Stimulated activated CD4-positive, alpha-beta T cell treated with anti-CD3 and anti-CD28 coated beads, Interleukin-4, amount 100 ng/mL, for 1 hour (primary cell): ENCODE results near the gene JAK1.

Experiments used
- DNase-seq: peaks from one replicate; pipeline ENCODE4 v3.0.0-alpha.2; 2020

Gene JAK1

GRCh38 chr1:64887689-64888217, 78.6 kb downstream of the JAK1 start:
- DNase-seq, result no peak

DNA sequence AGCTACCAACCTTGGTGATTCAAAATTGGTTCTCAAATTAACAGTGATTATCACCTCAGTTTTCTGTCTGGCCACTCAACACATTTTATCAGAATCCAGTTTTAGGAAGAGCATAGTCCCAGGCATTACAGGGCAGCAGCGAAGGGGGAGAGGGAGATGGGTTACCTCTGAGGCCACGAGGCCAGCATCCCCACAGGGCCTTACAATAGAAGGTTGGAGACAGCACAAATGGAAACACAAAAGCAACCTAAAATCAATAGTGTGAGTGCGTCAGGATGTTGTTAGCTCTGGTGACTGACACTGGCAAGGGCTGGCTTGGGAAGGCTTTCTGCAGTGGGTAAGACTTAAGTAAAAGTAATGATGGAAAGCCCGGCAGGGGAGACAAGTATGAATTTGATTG, 79.5 kb downstream of the JAK1 start:
- no peak for DNase-seq

- DNase-seq, result no peak
Observed at GRCh38 chr1:64885648-64886047, 80.7 kb downstream of the JAK1 start.

DNA sequence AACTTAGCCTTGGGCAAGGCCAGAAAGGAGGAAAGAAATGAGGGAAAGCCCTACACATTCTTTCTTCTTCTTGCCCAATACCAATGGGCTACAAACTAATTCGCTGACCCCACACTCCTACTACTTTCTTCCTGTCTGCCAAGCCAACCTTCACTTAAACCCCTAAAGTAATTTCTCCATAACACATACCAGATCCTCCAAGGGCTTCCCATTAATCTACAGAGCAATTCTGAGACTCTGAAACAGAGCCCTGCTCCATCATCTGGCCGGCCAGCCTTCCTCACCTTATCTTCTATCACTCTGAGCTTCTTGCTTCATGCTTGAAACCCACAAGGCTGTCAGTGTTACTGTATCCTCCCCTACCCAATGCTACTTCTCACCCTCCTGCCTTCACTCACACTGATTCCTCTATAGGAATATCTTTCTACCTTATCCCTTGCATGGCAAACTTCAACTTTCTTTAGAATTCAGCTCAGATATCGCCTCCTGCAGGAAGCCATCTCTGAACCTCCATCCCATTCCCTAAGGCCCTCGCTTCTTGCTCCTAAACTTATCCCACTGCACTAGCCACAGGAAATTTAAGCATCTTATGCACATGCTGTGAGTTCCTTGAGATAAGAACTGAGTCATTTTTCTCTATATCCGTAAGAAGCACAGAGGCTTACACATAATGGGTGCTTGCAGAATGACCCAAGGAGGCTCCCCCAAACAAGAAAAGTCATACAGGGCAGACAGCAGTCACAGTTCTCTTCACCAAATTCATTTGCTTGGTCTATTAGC, 81.9 kb downstream of the JAK1 start:
- no peak for DNase-seq

- DNase-seq, result no peak
Observed at GRCh38 chr1:64882574-64883255, 83.6 kb downstream of the JAK1 start.

GRCh38 chr1:64881281-64881680, 85.1 kb downstream of the JAK1 start:
- no peak for DNase-seq

GRCh38 chr1:64880449-64880848, 85.9 kb downstream of the JAK1 start:
- no peak for DNase-seq

DNA sequence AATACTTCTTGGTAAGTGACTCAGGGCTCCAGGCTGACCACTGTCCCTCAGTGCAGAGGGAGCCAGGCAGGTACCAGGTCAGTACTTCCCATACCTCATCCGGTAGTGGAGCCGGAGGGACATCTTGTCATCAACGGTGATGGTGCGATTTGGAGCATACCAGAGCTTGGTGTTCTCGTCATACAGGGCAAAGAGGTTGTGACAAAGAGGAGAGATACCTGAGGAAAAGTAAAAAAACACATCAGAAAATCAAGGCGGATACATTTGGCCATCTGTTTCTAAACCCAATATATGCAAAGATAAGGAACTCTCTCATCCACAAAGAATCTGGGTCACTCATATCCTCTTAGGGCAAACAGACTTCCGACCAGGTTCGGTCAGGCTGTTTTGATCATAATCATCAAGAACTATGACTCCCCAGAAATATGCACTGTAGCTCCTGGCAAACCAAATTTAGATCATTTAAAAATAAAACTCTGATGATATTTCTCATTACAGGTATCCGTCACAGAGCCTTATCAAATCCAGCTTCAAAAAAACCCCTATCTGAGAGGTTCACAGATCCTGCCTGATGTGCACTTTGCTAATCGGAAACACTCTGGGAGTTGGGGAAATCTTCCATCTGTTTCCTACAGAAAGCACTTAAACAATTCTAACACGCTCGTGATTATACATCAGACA, 87.3 kb downstream of the JAK1 start:
- no peak for DNase-seq

DNA sequence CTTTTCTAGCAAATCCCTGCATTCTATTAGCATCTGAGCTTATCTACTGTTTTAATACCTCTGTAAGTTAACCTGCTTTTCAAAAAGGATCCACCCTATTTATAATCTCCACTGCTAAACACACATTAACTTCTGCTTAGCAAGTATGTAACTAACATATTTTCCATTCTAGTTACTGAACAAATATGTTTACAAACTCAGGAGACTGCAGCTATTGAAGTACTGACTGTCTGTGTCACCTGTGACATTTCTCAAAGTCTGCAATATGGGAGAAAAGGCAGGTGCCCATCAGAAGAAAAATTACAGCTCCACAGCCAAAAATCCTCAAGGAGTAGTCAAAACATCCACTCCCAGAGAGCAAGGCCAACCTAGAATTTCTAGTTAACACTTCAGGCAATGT, 88.3 kb downstream of the JAK1 start:
- no peak for DNase-seq

- DNase-seq, result no peak
Observed at GRCh38 chr1:64877598-64877997, 88.8 kb downstream of the JAK1 start.

DNA sequence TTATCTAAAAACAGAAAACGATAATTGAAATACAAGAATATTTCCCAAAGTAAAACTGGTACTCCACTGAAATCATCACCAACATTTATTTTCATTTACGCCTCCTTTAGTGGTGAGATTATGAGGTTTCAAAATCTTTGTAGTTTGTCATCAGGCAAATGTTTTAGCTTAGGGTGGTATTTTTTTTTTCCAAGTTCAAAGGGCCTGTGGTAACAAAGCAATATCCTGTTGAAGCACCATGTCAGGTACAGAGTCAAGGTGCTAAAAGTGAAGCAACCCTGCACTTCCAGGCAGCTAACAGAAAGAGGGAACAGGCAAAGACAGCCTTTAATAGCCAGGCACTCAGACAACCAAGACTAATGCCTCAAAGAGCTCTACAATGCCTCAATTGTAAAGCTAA, 89.2 kb downstream of the JAK1 start:
- DNase-seq, result no peak

DNA sequence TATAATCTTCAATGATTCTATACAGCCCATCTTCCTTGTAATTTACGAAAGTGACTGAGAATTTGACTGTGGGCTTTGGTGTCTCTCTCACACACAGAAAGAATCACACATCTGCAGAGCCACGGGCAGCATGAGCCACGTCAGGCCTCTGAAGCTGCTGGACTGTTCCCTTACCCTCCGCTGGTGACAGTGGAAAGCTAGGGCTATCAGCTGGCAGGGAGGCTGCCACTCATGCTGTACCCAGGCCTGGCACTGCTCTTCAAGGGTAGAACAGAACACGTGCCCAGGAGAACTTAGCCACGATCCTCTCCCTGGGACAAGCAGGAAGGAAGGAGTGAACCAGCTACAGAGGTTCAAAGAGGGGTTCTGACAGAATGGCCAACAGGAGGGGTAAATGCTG, 90.7 kb downstream of the JAK1 start:
- DNase-seq, result no peak

- DNase-seq, result no peak
Observed at GRCh38 chr1:64875101-64875500, 91.2 kb downstream of the JAK1 start.

DNA sequence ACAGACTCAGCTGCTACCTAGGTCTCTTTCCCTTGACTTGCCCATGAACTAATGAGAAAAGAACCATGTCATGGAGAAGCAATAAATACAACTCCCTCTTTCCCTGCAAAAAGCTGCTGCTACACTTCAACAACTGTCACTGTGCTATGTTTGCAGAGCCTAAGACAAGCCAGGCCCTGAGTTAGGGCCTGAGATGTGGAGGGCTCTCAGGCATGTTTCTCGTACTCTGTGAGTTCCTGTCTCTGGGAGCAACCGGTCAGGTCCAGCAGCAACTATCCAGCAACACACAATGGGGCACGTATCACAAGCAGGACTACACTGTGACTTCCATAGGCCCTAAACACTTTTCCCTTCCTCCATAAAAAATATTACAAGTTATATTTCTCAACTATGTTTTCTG, 91.7 kb downstream of the JAK1 start:
- DNase-seq, result no peak

GRCh38 chr1:64873576-64873975, 92.8 kb downstream of the JAK1 start:
- DNase-seq, result no peak

DNA sequence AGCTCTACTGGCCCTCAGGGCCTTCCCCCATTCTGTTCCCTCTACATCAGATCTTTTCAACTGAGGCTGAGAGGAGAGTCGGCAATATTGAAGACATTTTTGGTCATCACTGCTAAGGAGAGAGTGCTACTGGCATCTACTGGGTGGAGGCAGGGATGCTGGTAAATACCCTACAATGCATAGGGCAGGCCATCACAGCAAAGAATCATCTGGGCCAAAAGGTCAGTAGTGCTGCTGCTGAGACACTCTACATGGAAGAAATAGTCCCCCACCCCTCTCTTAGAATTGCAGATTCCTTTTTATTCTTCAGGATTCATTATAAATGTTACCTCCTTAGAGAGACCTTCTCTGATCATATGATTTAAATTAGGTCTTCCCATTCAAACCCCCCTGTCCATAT, 94.3 kb downstream of the JAK1 start:
- DNase-seq, result no peak

DNA sequence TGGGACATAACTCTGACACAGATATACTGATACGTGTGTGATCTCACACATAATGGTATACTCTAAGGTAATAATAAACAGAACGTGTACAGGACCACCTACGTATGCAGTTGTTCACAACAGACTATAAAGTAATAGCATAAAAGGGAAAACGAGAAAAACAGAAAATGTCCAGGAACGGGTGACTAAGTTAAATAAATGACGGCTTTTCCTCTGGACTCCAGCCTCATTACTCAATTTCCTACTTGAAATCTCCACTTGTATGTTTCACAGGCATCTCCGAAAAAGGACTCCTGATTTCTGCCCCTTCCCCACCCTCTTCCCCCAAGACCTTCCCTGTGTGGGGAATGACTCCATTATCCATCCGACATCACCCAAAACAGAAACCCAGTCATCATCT, 95.1 kb downstream of the JAK1 start:
- no peak for DNase-seq

- no peak for DNase-seq
Observed at GRCh38 chr1:64867266-64867665, 99.1 kb downstream of the JAK1 start.

GRCh38 chr1:64866689-64867088, 99.7 kb downstream of the JAK1 start:
- DNase-seq, result no peak

DNA sequence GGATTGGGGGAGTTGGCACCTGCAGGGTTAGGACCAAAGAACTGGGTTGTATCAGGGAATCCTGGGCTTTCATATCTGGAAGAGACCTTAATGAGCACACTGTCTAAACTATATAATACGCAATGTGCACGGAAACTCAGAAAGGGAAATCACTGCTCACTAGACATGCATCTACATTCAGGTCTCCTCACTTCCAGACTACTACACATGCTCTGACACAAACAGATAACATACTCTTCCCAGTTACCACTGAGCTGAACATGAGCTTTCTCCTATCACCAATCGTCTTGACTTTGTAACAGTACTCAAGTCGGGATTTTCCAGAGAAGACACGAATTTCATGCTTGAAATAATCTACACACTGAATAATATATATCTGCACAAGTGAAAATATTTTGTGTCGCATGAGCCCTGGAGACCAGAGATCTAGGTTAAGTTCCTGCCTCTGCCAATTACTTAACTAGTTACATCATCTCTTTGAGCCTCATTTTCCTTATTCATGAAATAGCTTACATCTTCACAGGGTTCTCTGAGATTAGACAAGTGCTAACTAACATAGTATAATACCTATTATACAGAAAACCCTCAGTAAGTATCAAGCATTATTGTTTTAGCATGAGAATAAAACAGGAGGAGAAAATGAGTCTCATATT, 101.1 kb downstream of the JAK1 start:
- no peak for DNase-seq

DNA sequence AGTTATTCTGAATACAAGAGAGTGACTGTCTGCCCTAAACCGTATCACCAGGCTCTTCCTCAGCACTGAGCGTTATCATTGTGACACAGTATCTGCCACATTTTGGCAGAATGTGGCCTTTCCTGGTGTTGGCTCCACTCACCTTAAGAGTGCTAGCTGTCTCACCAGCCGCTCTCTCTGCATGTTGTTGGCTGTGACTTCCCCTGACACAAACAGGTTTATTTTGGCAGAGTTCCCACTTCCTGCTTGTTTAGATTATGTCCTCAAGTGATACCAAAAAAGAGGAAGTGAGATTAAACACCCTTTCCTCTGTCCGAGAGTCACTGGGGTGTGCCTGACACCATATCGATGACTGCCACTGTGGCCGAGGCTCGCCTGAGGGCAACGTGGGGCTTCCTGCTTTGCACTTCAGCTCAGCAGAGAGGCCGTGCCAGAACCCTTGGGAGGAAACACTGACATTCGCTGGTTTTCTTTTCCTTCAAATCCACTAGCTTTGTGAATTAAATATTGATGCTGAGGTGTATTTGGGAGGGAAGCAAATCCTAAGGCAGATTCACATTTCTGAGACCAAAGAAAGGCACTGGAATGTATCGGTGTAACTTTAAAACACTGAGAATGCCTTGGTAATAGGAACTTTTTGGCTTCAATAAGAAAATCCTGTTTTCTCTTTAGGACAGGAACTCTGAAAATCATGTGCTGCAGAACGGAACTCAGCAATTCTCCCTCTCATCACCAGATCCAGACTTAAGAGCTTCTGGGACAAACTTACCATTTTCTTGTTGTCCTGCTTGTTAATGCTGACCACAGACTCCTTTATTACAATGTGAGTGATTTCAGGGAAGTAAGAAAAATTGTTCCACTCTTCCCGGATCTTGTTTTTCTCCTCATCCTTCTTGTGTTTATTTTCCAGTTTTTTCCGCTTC, 102.1 kb downstream of the JAK1 start:
- DNase-seq, result peak; percentile 10

GRCh38 chr1:64861611-64862010, 104.7 kb downstream of the JAK1 start:
- no peak for DNase-seq
